DND-41 (cell line): ENCODE measurements around the gene GCSH.

Experiments used
- EZH2 ChIP-seq: IDR thresholded peaks from 3 replicates; pipeline ENCODE4 v1.6.1; 2012; ENCODE audit warnings: borderline replicate concordance, low read depth, mild to moderate bottlenecking, moderate library complexity, low read length, inconsistent platforms; ENCODE audit not compliant: severe bottlenecking
- TF ChIP-seq, protein P1 (sequence below): IDR thresholded peaks from 2 replicates; pipeline ENCODE4 v1.5.1; 2012; ENCODE audit warnings: borderline replicate concordance, low read length, moderate library complexity, mild to moderate bottlenecking; ENCODE audit not compliant: poor library complexity, severe bottlenecking; ENCODE audit errors: extremely low read depth

DNA sequence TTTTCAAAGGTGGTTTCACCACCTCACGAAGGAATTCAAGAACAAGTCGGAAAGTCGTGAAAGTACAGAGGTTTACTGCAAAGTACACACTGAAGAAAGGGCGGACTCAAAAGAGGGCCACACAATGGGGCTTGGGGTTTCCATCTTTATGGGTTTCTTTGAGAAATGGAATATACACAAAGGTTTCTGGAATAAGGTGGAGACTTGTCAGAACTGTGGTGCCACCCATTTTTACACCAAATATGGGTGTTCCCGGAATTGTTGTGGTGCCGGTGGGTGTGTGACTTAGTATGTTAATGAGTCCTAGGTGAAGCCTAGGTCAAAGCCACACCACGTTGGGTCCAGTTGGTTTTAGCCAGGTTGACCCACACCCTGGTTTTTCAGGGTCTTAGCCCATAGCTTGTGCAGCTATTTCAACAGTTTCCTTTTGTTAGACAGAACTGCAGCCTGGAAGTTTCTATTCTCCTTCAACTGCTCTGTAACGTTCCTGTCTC is 567 bp upstream of the GCSH start:
- TF ChIP-seq, protein P1, sequence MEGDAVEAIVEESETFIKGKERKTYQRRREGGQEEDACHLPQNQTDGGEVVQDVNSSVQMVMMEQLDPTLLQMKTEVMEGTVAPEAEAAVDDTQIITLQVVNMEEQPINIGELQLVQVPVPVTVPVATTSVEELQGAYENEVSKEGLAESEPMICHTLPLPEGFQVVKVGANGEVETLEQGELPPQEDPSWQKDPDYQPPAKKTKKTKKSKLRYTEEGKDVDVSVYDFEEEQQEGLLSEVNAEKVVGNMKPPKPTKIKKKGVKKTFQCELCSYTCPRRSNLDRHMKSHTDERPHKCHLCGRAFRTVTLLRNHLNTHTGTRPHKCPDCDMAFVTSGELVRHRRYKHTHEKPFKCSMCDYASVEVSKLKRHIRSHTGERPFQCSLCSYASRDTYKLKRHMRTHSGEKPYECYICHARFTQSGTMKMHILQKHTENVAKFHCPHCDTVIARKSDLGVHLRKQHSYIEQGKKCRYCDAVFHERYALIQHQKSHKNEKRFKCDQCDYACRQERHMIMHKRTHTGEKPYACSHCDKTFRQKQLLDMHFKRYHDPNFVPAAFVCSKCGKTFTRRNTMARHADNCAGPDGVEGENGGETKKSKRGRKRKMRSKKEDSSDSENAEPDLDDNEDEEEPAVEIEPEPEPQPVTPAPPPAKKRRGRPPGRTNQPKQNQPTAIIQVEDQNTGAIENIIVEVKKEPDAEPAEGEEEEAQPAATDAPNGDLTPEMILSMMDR, result no peak
- TF ChIP-seq EZH2, result no peak
